Parathyroid adenoma (tissue), 2 donors: ENCODE data around the gene PHF24.

ENCODE experiments used
- H2AFZ ChIP-seq: fragments of 300-600 bp; sonication (generic); one replicate; pipeline ENCODE4 v1.7.0; 2017; ENCODE audit warnings: antibody characterized with exemption, mild to moderate bottlenecking
- H3K27ac ChIP-seq: fragments of 300-600 bp; sonication (generic); one replicate; pipeline ENCODE4 v1.7.0; 2017
- H3K27me3 ChIP-seq: fragments of 300-600 bp; sonication (generic); one replicate; pipeline ENCODE4 v1.7.0; 2017; ENCODE audit warnings: low read length; ENCODE audit not compliant: control insufficient read depth, insufficient read depth
- H3K36me3 ChIP-seq: fragments of 300-600 bp; sonication (generic); one replicate; pipeline ENCODE4 v1.7.0; 2017; ENCODE audit warnings: low read length; ENCODE audit not compliant: control insufficient read depth, insufficient read depth
- H3K4me1 ChIP-seq: fragments of 300-600 bp; sonication (generic); one replicate; pipeline ENCODE4 v1.7.0; 2017; ENCODE audit warnings: control low read depth
- H3K4me2 ChIP-seq: fragments of 300-600 bp; sonication (generic); one replicate; pipeline ENCODE4 v1.7.0; 2017; ENCODE audit warnings: low read length
- H3K4me3 ChIP-seq: fragments of 300-600 bp; sonication (generic); one replicate; pipeline ENCODE4 v1.7.0; 2017; ENCODE audit warnings: low read depth, low read length
- H3K79me2 ChIP-seq: fragments of 300-600 bp; sonication (generic); one replicate; pipeline ENCODE4 v1.7.0; 2017; ENCODE audit warnings: control low read depth
- H3K9ac ChIP-seq: fragments of 300-600 bp; sonication (generic); one replicate; pipeline ENCODE4 v1.7.0; 2017; ENCODE audit warnings: mild to moderate bottlenecking
- H3K9me3 ChIP-seq: fragments of 300-600 bp; sonication (generic); one replicate; pipeline ENCODE4 v1.7.0; 2017; ENCODE audit warnings: low read length; ENCODE audit not compliant: control insufficient read depth
- CTCF ChIP-seq: fragments of 300-600 bp; sonication (generic); IDR thresholded peaks from one replicate; pipeline ENCODE4 v1.7.0; 2017; ENCODE audit warnings: antibody characterized with exemption, mild to moderate bottlenecking
- donor health status: primary hyperparathyroidism.

Gene PHF24

GRCh38 chr9:34990908-34991606, 33.0 kb downstream of the PHF24 start:
- Histone ChIP-seq H2AFZ (no peak overlapping the region), H3K27me3 (no peaks in the 10 kb centered on the region), H3K4me1 (no peaks in the 10 kb centered on the region), H3K79me2 (no peaks in the 10 kb centered on the region), H3K36me3 (no peaks in the 10 kb centered on the region), H3K4me3 (no peak overlapping the region), H3K4me2 (no peak overlapping the region), H3K9me3 (no peaks in the 10 kb centered on the region), H3K9ac (no peak overlapping the region), H3K27ac (no peak overlapping the region)
- TF ChIP-seq CTCF, result no peak

- H3K4me3 ChIP-seq, result no peak overlapping the region
Measured at GRCh38 chr9:34991607-34992375, 33.7 kb downstream of the PHF24 start.

GRCh38 chr9:34992376-34992951, 34.4 kb downstream of the PHF24 start:
- Histone ChIP-seq H3K36me3 (no peaks in the 10 kb centered on the region), H3K79me2 (no peaks in the 10 kb centered on the region), H3K4me2 (no peak overlapping the region), H3K27ac (peak overlapping the region; percentile 29), H3K4me1 (no peaks in the 10 kb centered on the region), H3K4me3 (no peak overlapping the region), H3K9me3 (no peaks in the 10 kb centered on the region), H2AFZ (no peak overlapping the region), H3K27me3 (no peaks in the 10 kb centered on the region), H3K9ac (no peak overlapping the region)
- TF ChIP-seq CTCF, result no peak

More at GRCh38 chr9:34991607-34992375, 33.7 kb downstream of the PHF24 start:
- H3K27me3 ChIP-seq, result no peaks in the 10 kb centered on the region
- H3K79me2 ChIP-seq, result no peaks in the 10 kb centered on the region
- H3K27ac ChIP-seq, result no peak overlapping the region
- no peaks in the 10 kb centered on the region for H3K36me3 ChIP-seq
- no peaks in the 10 kb centered on the region for H3K4me1 ChIP-seq
- H3K4me2 ChIP-seq, result no peak overlapping the region
- no peak overlapping the region for H3K9ac ChIP-seq
- no peak overlapping the region for H2AFZ ChIP-seq
- no peak for TF ChIP-seq CTCF
- H3K9me3 ChIP-seq, result no peaks in the 10 kb centered on the region

GRCh38 chr9:34993502-34994259, 35.6 kb downstream of the PHF24 start:
- no peaks in the 10 kb centered on the region for H3K9me3 ChIP-seq
- no peaks in the 10 kb centered on the region for H3K4me1 ChIP-seq
- no peak overlapping the region for H3K4me3 ChIP-seq
- peak overlapping the region; percentile 13 for H3K27ac ChIP-seq
- no peaks in the 10 kb centered on the region for H3K36me3 ChIP-seq
- H3K9ac ChIP-seq, result no peak overlapping the region
- H3K27me3 ChIP-seq, result no peaks in the 10 kb centered on the region
- no peak overlapping the region for H2AFZ ChIP-seq
- H3K4me2 ChIP-seq, result no peak overlapping the region
- no peaks in the 10 kb centered on the region for H3K79me2 ChIP-seq
- TF ChIP-seq CTCF, result no peak
